HEK293 (cell line): Measurements from ENCODE around the gene DSCAML1.

Source experiments
- CTCF ChIA-PET: fragments of 350-600 bp; formaldehyde crosslinking; extraction: SDS; loops from one replicate; lab custom pipeline; 2021; ENCODE audit warnings: antibody characterized with exemption; lab: Yijun Ruan, JAX
- POLR2A ChIA-PET: fragments of 300-600 bp; formaldehyde crosslinking; extraction: SDS; loops from one replicate; lab custom pipeline; 2020; ENCODE audit warnings: antibody characterized with exemption, inconsistent platforms; lab: Yijun Ruan, JAX
- H3K27ac ChIP-seq: fragments of 200-500 bp; sonication (Bioruptor generic); 2 replicates; pipeline ENCODE4 v1.5.1; 2014; ENCODE audit warnings: low read depth, low read length, control low read depth, inconsistent platforms; ENCODE audit errors: extremely low read depth
- H3K36me3 ChIP-seq, 2 experiments: fragments of 200-500 bp in 1 of 2; sonication (Bioruptor generic) in 1 of 2; 1 replicate in 1 of 2; 2 replicates in 1 of 2; pipeline ENCODE4 v1.5.1; 2014 to 2017; ENCODE audit warnings: inconsistent platforms in 2 of 2, low read length in 2 of 2; ENCODE audit not compliant: control insufficient read depth in 2 of 2, insufficient read depth in 1 of 2
- H3K4me1 ChIP-seq: fragments of 200-500 bp; sonication (Bioruptor generic); 2 replicates; pipeline ENCODE4 v1.5.1; 2014; ENCODE audit warnings: mild to moderate bottlenecking, low read length, inconsistent platforms; ENCODE audit not compliant: control insufficient read depth, insufficient read depth
- H3K4me3 ChIP-seq: 2 replicates; pipeline ENCODE4 v1.5.1; 2011; ENCODE audit warnings: low read depth, mild to moderate bottlenecking, control low read depth, low read length, moderate library complexity
- H3K9me3 ChIP-seq: fragments of 200-500 bp; sonication (Bioruptor generic); 2 replicates; pipeline ENCODE4 v1.5.1; 2014; ENCODE audit warnings: low read depth, low read length, inconsistent platforms; ENCODE audit not compliant: control insufficient read depth, insufficient read depth
- BCL11B ChIP-seq: fragments of 450-650 bp; formaldehyde crosslinking; IDR thresholded peaks from 2 replicates; pipeline ENCODE4 v1.5.1; 2016; ENCODE audit warnings: low read depth, missing biosample characterization, missing genetic modification characterization
- GLIS1 ChIP-seq: fragments of 450-650 bp; formaldehyde crosslinking; IDR thresholded peaks from 2 replicates; pipeline ENCODE4 v1.5.1; 2016; ENCODE audit warnings: missing biosample characterization, missing genetic modification characterization
- IKZF3 ChIP-seq: fragments of 450-650 bp; IDR thresholded peaks from 2 replicates; pipeline ENCODE4 v1.5.0; 2018; ENCODE audit warnings: missing biosample characterization, mild to moderate bottlenecking, missing genetic modification characterization, moderate library complexity
- KLF8 ChIP-seq: fragments of 450-650 bp; formaldehyde crosslinking; IDR thresholded peaks from 2 replicates; pipeline ENCODE4 v1.5.1; 2016; ENCODE audit warnings: missing biosample characterization, missing genetic modification characterization
- MEIS1 ChIP-seq: sonication (generic); formaldehyde crosslinking; IDR thresholded peaks from 2 replicates; pipeline ENCODE4 v1.8.1; 2022; ENCODE audit warnings: missing genetic modification reagents, mild to moderate bottlenecking, borderline replicate concordance
- TRIM28 ChIP-seq: IDR thresholded peaks from 2 replicates; pipeline ENCODE4 v1.6.1; 2011; ENCODE audit warnings: low read length, control low read depth, borderline replicate concordance
- ZFP37 ChIP-seq: fragments of 450-650 bp; formaldehyde crosslinking; IDR thresholded peaks from 2 replicates; pipeline ENCODE4 v1.5.1; 2016; ENCODE audit warnings: missing biosample characterization, missing genetic modification characterization
- ZNF114 ChIP-seq: fragments of 450-650 bp; formaldehyde crosslinking; IDR thresholded peaks from 2 replicates; pipeline ENCODE4 v1.5.0; 2017; ENCODE audit warnings: missing biosample characterization, missing genetic modification characterization
- ZNF146 ChIP-seq: fragments of 450-650 bp; formaldehyde crosslinking; IDR thresholded peaks from 2 replicates; pipeline ENCODE4 v1.5.1; 2016; ENCODE audit warnings: missing biosample characterization, missing genetic modification characterization
- ZNF157 ChIP-seq: fragments of 450-650 bp; formaldehyde crosslinking; IDR thresholded peaks from 2 replicates; pipeline ENCODE4 v1.5.1; 2016; ENCODE audit warnings: missing biosample characterization, missing genetic modification characterization
- ZNF211 ChIP-seq: fragments of 450-650 bp; formaldehyde crosslinking; IDR thresholded peaks from 2 replicates; pipeline ENCODE4 v1.5.1; 2016; ENCODE audit warnings: low read depth, missing biosample characterization, missing genetic modification characterization
- ZNF302 ChIP-seq: fragments of 450-650 bp; formaldehyde crosslinking; IDR thresholded peaks from 2 replicates; pipeline ENCODE4 v1.5.1; 2016; ENCODE audit warnings: missing biosample characterization, missing genetic modification characterization, low read depth
- ZNF596 ChIP-seq: fragments of 450-650 bp; IDR thresholded peaks from 2 replicates; pipeline ENCODE4 v1.5.0; 2018; ENCODE audit warnings: missing biosample characterization, mild to moderate bottlenecking, missing genetic modification characterization, moderate library complexity
- ZNF623 ChIP-seq: fragments of 450-650 bp; formaldehyde crosslinking; IDR thresholded peaks from 2 replicates; pipeline ENCODE4 v1.5.1; 2016; ENCODE audit warnings: missing biosample characterization, missing genetic modification characterization
- TF ChIP-seq, protein P1 (sequence below): fragments of 450-650 bp; formaldehyde crosslinking; IDR thresholded peaks from 2 replicates; pipeline ENCODE4 v1.5.1; 2016; ENCODE audit warnings: missing biosample characterization, missing genetic modification characterization
- TF ChIP-seq, protein P2 (sequence below): fragments of 450-650 bp; formaldehyde crosslinking; IDR thresholded peaks from 2 replicates; pipeline ENCODE4 v1.5.1; 2016; ENCODE audit warnings: missing biosample characterization, missing genetic modification characterization, borderline replicate concordance
- TF ChIP-seq, protein P3 (sequence below): fragments of 450-650 bp; formaldehyde crosslinking; IDR thresholded peaks from 2 replicates; pipeline ENCODE4 v1.5.1; 2017; ENCODE audit warnings: missing biosample characterization, missing genetic modification characterization
- TF ChIP-seq, protein P4 (sequence below): IDR thresholded peaks from 2 replicates; pipeline ENCODE4 v1.6.1; 2011; ENCODE audit warnings: mild to moderate bottlenecking, low read depth, low read length, borderline replicate concordance
- TF ChIP-seq, protein P5 (sequence below): fragments of 450-650 bp; formaldehyde crosslinking; IDR thresholded peaks from 2 replicates; pipeline ENCODE4 v1.5.1; 2017; ENCODE audit warnings: missing biosample characterization, mild to moderate bottlenecking, missing genetic modification characterization, moderate library complexity
- TF ChIP-seq, protein P6 (sequence below): fragments of 450-650 bp; formaldehyde crosslinking; IDR thresholded peaks from 2 replicates; pipeline ENCODE4 v1.5.1; 2016; ENCODE audit warnings: missing biosample characterization, missing genetic modification characterization

The DSCAML1 gene

DNA sequence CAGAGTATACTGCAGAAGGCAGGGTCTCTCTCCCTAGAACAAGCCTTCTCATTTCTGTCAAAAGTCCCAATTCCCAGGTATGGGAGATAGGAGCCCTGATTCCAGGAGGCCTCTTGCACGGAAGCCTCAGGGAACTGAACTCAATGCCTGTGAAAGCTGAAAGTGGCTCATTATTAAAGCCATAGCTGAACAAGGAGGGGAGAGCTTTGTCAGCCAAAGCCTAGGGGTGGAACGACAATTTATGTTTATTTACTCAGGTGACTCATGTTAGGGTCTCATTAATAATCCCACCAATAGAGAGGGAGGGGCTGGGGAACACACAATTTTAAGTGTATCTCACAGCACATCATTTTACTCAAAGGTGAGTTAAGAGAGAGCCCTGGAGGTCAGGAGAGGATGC, 44.9 kb downstream of the DSCAML1 start:
- no peaks in the 10 kb centered on the region for H3K9me3 ChIP-seq
- ChIA-PET POLR2A (no interaction called here), CTCF (no interaction called here)
- no peak overlapping the region for H3K27ac ChIP-seq
- TF ChIP-seq TRIM28, result no peak
- no peak for TF ChIP-seq ZNF146
- TF ChIP-seq, protein P1, sequence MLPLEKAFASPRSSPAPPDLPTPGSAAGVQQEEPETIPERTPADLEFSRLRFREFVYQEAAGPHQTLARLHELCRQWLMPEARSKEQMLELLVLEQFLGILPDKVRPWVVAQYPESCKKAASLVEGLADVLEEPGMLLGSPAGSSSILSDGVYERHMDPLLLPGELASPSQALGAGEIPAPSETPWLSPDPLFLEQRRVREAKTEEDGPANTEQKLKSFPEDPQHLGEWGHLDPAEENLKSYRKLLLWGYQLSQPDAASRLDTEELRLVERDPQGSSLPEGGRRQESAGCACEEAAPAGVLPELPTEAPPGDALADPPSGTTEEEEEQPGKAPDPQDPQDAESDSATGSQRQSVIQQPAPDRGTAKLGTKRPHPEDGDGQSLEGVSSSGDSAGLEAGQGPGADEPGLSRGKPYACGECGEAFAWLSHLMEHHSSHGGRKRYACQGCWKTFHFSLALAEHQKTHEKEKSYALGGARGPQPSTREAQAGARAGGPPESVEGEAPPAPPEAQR (tag by site-specific recombination), result no peak
- no peak for TF ChIP-seq MEIS1 (CRISPR knock-in tag)
- TF ChIP-seq, protein P2, sequence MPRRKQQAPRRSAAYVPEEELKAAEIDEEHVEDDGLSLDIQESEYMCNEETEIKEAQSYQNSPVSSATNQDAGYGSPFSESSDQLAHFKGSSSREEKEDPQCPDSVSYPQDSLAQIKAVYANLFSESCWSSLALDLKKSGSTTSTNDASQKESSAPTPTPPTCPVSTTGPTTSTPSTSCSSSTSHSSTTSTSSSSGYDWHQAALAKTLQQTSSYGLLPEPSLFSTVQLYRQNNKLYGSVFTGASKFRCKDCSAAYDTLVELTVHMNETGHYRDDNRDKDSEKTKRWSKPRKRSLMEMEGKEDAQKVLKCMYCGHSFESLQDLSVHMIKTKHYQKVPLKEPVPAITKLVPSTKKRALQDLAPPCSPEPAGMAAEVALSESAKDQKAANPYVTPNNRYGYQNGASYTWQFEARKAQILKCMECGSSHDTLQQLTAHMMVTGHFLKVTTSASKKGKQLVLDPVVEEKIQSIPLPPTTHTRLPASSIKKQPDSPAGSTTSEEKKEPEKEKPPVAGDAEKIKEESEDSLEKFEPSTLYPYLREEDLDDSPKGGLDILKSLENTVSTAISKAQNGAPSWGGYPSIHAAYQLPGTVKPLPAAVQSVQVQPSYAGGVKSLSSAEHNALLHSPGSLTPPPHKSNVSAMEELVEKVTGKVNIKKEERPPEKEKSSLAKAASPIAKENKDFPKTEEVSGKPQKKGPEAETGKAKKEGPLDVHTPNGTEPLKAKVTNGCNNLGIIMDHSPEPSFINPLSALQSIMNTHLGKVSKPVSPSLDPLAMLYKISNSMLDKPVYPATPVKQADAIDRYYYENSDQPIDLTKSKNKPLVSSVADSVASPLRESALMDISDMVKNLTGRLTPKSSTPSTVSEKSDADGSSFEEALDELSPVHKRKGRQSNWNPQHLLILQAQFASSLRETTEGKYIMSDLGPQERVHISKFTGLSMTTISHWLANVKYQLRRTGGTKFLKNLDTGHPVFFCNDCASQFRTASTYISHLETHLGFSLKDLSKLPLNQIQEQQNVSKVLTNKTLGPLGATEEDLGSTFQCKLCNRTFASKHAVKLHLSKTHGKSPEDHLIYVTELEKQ (tag by site-specific recombination), result no peak
- no peak for TF ChIP-seq ZNF302 (tag by site-specific recombination)
- TF ChIP-seq IKZF3 (tag by site-specific recombination), result no peak
- TF ChIP-seq, protein P3, sequence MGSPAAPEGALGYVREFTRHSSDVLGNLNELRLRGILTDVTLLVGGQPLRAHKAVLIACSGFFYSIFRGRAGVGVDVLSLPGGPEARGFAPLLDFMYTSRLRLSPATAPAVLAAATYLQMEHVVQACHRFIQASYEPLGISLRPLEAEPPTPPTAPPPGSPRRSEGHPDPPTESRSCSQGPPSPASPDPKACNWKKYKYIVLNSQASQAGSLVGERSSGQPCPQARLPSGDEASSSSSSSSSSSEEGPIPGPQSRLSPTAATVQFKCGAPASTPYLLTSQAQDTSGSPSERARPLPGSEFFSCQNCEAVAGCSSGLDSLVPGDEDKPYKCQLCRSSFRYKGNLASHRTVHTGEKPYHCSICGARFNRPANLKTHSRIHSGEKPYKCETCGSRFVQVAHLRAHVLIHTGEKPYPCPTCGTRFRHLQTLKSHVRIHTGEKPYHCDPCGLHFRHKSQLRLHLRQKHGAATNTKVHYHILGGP (tag by site-specific recombination), result no peak
- TF ChIP-seq KLF8 (tag by site-specific recombination), result no peak
- TF ChIP-seq, protein P4, sequence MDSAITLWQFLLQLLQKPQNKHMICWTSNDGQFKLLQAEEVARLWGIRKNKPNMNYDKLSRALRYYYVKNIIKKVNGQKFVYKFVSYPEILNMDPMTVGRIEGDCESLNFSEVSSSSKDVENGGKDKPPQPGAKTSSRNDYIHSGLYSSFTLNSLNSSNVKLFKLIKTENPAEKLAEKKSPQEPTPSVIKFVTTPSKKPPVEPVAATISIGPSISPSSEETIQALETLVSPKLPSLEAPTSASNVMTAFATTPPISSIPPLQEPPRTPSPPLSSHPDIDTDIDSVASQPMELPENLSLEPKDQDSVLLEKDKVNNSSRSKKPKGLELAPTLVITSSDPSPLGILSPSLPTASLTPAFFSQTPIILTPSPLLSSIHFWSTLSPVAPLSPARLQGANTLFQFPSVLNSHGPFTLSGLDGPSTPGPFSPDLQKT, result no peak
- no peak for TF ChIP-seq GLIS1 (tag by site-specific recombination)
- no peaks in the 10 kb centered on the region for H3K4me1 ChIP-seq
- H3K36me3 ChIP-seq, result no peaks in the 10 kb centered on the region
- H3K4me3 ChIP-seq, result no peak overlapping the region

DNA sequence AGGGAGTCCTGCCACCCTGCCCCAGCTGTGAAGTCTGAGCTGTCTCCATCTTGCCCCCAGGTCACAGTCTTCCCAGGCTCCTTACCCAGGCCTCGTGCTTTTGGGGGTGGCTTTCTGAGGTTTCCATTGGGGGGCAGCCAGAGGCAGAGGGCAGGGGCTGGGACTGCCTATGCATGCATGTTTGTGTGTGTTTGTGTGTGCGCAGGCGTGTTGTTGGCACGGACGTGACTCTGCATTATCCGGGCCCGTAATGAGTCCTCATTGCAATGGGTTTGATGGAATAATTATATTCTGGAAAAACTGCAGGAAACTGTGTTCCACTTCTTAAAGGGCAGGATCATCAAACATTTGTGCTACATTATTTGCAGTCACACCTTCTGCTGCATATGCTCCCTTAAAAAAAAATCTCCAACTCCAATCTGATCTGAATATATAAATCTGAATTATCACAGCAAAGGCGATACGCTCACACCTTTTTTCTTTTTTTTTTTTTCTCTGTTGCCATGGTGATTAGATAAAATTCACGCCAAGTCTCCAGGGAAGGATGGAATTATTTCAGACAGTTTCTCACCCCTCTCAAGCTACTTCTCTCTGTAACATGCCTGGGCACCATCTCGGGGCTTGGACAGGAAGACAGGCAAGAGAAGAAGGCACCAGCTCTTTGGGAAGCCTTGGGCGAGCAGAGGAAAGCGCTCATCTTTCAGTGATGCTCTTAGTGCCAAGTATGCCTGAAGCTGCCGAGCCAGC, 45.9 kb downstream of the DSCAML1 start:
- POLR2A ChIA-PET, result no interaction called here
- CTCF ChIA-PET, result no interaction called here
- H3K27ac ChIP-seq, result no peak overlapping the region
- no peaks in the 10 kb centered on the region for H3K4me1 ChIP-seq
- no peak overlapping the region for H3K4me3 ChIP-seq
- no peaks in the 10 kb centered on the region for H3K9me3 ChIP-seq
- TF ChIP-seq, protein P5, sequence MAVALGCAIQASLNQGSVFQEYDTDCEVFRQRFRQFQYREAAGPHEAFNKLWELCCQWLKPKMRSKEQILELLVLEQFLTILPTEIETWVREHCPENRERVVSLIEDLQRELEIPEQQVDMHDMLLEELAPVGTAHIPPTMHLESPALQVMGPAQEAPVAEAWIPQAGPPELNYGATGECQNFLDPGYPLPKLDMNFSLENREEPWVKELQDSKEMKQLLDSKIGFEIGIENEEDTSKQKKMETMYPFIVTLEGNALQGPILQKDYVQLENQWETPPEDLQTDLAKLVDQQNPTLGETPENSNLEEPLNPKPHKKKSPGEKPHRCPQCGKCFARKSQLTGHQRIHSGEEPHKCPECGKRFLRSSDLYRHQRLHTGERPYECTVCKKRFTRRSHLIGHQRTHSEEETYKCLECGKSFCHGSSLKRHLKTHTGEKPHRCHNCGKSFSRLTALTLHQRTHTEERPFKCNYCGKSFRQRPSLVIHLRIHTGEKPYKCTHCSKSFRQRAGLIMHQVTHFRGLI (tag by site-specific recombination), result no peak
- TF ChIP-seq ZNF114 (tag by site-specific recombination) (no peak), ZNF157 (no peak), ZNF211 (no peak), ZNF596 (tag by site-specific recombination) (no peak), ZNF623 (tag by site-specific recombination) (no peak), BCL11B (tag by site-specific recombination) (no peak), ZFP37 (tag by site-specific recombination) (no peak)
- TF ChIP-seq, protein P6, sequence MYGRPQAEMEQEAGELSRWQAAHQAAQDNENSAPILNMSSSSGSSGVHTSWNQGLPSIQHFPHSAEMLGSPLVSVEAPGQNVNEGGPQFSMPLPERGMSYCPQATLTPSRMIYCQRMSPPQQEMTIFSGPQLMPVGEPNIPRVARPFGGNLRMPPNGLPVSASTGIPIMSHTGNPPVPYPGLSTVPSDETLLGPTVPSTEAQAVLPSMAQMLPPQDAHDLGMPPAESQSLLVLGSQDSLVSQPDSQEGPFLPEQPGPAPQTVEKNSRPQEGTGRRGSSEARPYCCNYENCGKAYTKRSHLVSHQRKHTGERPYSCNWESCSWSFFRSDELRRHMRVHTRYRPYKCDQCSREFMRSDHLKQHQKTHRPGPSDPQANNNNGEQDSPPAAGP (tag by site-specific recombination), result no peak
- TF ChIP-seq, all 188 proteins: peak for 0
- H3K36me3 ChIP-seq, result no peaks in the 10 kb centered on the region
